ENCODE data around the gene SLC9A8. TPM values are rescaled to one million over a fixed set of nuclear protein-coding genes. Genes with fewer than 3 reads are reported as not detected.

SLC9A8 gene
- total and polyA plus RNA-seq, 2 of the 4 experiments (the other 2 are of a cell fraction), result 4.1 to 5.0 TPM

DNA sequence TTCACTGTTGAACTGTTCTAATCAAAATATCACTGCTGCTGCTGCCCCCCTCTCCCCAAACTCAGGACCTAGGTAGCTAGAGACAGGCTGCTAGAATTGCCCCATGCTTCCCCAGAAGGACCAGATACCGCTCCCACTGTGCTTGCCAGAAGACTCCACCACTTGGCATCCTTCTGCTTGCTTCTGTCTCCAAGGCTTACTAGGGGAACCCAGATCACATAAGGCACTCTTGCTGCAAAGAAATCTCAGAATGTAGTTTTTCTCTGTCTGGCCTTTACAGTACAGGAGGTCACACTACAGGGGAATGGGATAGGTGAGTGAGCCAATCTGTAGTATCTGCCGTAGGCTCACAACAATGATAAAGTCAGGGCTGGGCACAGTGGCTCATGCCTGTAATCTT lies 21.5 kb upstream of the SLC9A8 start:
- H4K91ac ChIP-seq (ENCODE audit: insufficient read depth, low read depth, low read length), result peak overlapping the region; percentile 90
- in situ Hi-C loops (cut with MboI; ENCODE audit: low sequenced_read_pairs) (no loop called here), dilution Hi-C loops (cut with HindIII; ENCODE audit: low sequenced_read_pairs, unreplicated experiment) (no loop called here), intact Hi-C loops (cut with micrococcal nuclease) (no loop called here)
- H3K9me3 ChIP-seq (ENCODE audit: control insufficient read depth, insufficient read depth, low read length), result no peaks in the 10 kb centered on the region
- H4K8ac ChIP-seq (ENCODE audit: low read depth in 2 of 2, low read length in 2 of 2), result peak overlapping the region; percentile 56 to 72; a peak in 3 of 4 replicates
- peak overlapping the region; percentile 42; the same call in 1 of the 2 replicates for H2BK20ac ChIP-seq (ENCODE audit: low read depth, low read length)
- no CpG with 5 or more reads among the region's 2 CpGs for WGBS, 2 experiments (ENCODE audit: extremely low coverage in 2 of 2, insufficient read length in 1 of 2)
- H4K5ac ChIP-seq (ENCODE audit: low read depth, low read length), result peak overlapping the region; percentile 24
- peak overlapping the region; percentile 50 for H3K14ac ChIP-seq (replicated peaks; ENCODE audit: low read depth, low read length)
- no peak overlapping the region for H3K56ac ChIP-seq (ENCODE audit: extremely low read depth, insufficient read depth, low read length)
- POLR2A ChIA-PET (ENCODE audit: unreplicated experiment), result no interaction called here
- H2BK5ac ChIP-seq (ENCODE audit: low read depth, low read length, poor library complexity, severe bottlenecking), result peak overlapping the region; percentile 88
- H3K9ac ChIP-seq (ENCODE audit: low read depth, low read length), result no peak overlapping the region
- H3K4me2 ChIP-seq (ENCODE audit: low read depth, low read length), result no peak overlapping the region
- H2AK9ac ChIP-seq (replicated peaks; ENCODE audit: low read depth, low read length, poor library complexity), result peak overlapping the region; percentile 61
- H2BK120ac ChIP-seq (ENCODE audit: low read depth, low read length), result peak overlapping the region; percentile 68
- CTCF ChIA-PET, result interaction anchor here (0.6 kb wide), 1 partner anchor 169 kb away, joined by 6 read pairs; no protein-coding TSS in a partner anchor
- H3K23ac ChIP-seq (ENCODE audit: low read depth, low read length), result no peak overlapping the region
- H3K4me3 ChIP-seq (ENCODE audit: insufficient read depth, low read depth, low read length), result no peak overlapping the region
- BruUV-seq (replicated peaks), result no TSS peak
- no peaks in the 10 kb centered on the region for H4K20me1 ChIP-seq (ENCODE audit: insufficient read depth, low read length)
- ATAC-seq (ENCODE audit: low read depth) (no peak), DNase-seq (no peak)
- H3K27ac ChIP-seq (ENCODE audit: insufficient read depth, low read length), result peak overlapping the region; percentile 63
- H3K27me3 ChIP-seq (ENCODE audit: control insufficient read depth, insufficient read depth, low read length), result no peaks in the 10 kb centered on the region
- H2BK15ac ChIP-seq (ENCODE audit: low read depth, low read length), result peak overlapping the region; percentile 94; the same call in 2 of the 3 replicates
- no peaks in the 10 kb centered on the region for H3K79me1 ChIP-seq (ENCODE audit: low read depth in 1 of 2, low read length in 2 of 2)
- H3K18ac ChIP-seq (ENCODE audit: low read depth, low read length), result peak overlapping the region; percentile 82
- H3K36me3 ChIP-seq (ENCODE audit: control insufficient read depth, insufficient read depth, low read length), result no peaks in the 10 kb centered on the region
- peak overlapping the region; percentile 67 for H2AFZ ChIP-seq (replicated peaks; ENCODE audit: low read length, poor library complexity)
- 0 out of 2 replicates have a peak overlapping the region, but pooled peaks have one; percentile 49 for H2AK5ac ChIP-seq (ENCODE audit: low read depth, low read length)
- TF ChIP-seq POLR2A (IDR thresholded peaks at IDR 0.05; ENCODE audit: low read depth, low read length), result no peak
- no peak for TF ChIP-seq FOS (IDR thresholded peaks at IDR 0.05; ENCODE audit: low read depth, low read length)
- no peak for TF ChIP-seq MXI1 (IDR thresholded peaks at IDR 0.05; ENCODE audit: borderline replicate concordance, low read depth, low read length)
- TF ChIP-seq CHD1 (IDR thresholded peaks at IDR 0.05; ENCODE audit: low read depth, low read length), result no peak
- TF ChIP-seq, protein P1, sequence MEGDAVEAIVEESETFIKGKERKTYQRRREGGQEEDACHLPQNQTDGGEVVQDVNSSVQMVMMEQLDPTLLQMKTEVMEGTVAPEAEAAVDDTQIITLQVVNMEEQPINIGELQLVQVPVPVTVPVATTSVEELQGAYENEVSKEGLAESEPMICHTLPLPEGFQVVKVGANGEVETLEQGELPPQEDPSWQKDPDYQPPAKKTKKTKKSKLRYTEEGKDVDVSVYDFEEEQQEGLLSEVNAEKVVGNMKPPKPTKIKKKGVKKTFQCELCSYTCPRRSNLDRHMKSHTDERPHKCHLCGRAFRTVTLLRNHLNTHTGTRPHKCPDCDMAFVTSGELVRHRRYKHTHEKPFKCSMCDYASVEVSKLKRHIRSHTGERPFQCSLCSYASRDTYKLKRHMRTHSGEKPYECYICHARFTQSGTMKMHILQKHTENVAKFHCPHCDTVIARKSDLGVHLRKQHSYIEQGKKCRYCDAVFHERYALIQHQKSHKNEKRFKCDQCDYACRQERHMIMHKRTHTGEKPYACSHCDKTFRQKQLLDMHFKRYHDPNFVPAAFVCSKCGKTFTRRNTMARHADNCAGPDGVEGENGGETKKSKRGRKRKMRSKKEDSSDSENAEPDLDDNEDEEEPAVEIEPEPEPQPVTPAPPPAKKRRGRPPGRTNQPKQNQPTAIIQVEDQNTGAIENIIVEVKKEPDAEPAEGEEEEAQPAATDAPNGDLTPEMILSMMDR (conservative IDR thresholded peaks at IDR 0.05; ENCODE audit: low read depth, low read length), result no peak
- TF ChIP-seq, protein P2, sequence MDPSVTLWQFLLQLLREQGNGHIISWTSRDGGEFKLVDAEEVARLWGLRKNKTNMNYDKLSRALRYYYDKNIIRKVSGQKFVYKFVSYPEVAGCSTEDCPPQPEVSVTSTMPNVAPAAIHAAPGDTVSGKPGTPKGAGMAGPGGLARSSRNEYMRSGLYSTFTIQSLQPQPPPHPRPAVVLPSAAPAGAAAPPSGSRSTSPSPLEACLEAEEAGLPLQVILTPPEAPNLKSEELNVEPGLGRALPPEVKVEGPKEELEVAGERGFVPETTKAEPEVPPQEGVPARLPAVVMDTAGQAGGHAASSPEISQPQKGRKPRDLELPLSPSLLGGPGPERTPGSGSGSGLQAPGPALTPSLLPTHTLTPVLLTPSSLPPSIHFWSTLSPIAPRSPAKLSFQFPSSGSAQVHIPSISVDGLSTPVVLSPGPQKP (IDR thresholded peaks at IDR 0.05; ENCODE audit: borderline replicate concordance, low read depth, low read length), result no peak
- no peak for TF ChIP-seq RFX5 (IDR thresholded peaks at IDR 0.05; ENCODE audit: low read depth, low read length)
- TF ChIP-seq MAZ (IDR thresholded peaks at IDR 0.05; ENCODE audit: borderline replicate concordance, low read depth, low read length), result no peak
- TF ChIP-seq, protein P3, sequence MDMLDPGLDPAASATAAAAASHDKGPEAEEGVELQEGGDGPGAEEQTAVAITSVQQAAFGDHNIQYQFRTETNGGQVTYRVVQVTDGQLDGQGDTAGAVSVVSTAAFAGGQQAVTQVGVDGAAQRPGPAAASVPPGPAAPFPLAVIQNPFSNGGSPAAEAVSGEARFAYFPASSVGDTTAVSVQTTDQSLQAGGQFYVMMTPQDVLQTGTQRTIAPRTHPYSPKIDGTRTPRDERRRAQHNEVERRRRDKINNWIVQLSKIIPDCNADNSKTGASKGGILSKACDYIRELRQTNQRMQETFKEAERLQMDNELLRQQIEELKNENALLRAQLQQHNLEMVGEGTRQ (IDR thresholded peaks at IDR 0.05; ENCODE audit: low read depth, low read length), result no peak
- TF ChIP-seq RAD21 (IDR thresholded peaks at IDR 0.05; ENCODE audit: low read length), result no peak
- no peak for TF ChIP-seq BHLHE40 (IDR thresholded peaks at IDR 0.05; ENCODE audit: low read depth, low read length)
- no peak for TF ChIP-seq NFE2L2 (IDR thresholded peaks at IDR 0.05; ENCODE audit: low read depth, low read length)
- H3K4me1 ChIP-seq (ENCODE audit: control insufficient read depth, insufficient read depth, low read length), result peaks cover 13% of the 10 kb centered on the region
- peaks cover 18% of the 10 kb centered on the region for H3K9me1 ChIP-seq (ENCODE audit: insufficient read depth, low read length)
- peak overlapping the region; percentile 40 for H3K4ac ChIP-seq (ENCODE audit: low read depth, low read length)
